ENCODE measurements around the gene ABLIM3.

GRCh38 chr5:149125386-149125891 lies 15.9 kb upstream of the ABLIM3 start:
- TF ChIP-seq YY1 (IDR thresholded peaks at IDR 0.05; ENCODE audit: insufficient read depth, insufficient read length): no peak
- no peak for TF ChIP-seq SUZ12 (IDR thresholded peaks at IDR 0.05; ENCODE audit: extremely low read depth, insufficient read depth, insufficient read length)
- no peak for TF ChIP-seq ZNF274 (IDR thresholded peaks at IDR 0.05; ENCODE audit: low read depth, low read length)
